Neural progenitor cell (in vitro differentiated cells): ENCODE data around the gene RAB40B.

Experiments used
- EZH2 ChIP-seq: fragments of 200-600 bp; sonication (generic); IDR thresholded peaks from 2 replicates; pipeline ENCODE4 v1.6.1; 2017; ENCODE audit warnings: antibody characterized with exemption, mild to moderate bottlenecking, moderate library complexity
- TF ChIP-seq, protein P1 (sequence below): fragments of 200-600 bp; sonication (generic); IDR thresholded peaks from 2 replicates; pipeline ENCODE4 v1.5.1; 2017; ENCODE audit warnings: antibody characterized with exemption, mild to moderate bottlenecking

DNA sequence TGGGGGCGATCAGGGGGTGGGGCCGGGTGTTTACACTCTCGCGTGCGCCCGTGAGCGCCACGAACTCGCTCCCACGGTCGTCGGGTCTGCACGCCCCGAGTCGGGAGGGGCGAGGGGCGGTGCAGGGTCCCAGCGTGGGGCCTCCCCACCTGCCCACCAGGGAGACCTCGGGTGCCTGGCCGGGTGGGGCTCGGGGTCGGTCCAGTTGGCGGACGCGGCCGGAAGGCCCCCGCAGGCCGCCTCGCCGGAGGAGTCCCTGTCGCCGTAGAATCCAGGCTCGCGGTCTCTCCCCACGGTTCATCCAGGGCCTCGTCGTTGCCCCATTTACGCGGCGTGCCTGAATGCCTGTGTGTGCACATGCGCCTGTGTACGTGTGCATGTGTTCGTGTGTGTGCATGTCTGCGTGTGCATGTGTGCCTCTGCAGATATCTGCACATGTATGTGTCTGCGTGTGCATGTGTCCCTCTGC lies 510 bp upstream of the RAB40B start:
- TF ChIP-seq, protein P1, sequence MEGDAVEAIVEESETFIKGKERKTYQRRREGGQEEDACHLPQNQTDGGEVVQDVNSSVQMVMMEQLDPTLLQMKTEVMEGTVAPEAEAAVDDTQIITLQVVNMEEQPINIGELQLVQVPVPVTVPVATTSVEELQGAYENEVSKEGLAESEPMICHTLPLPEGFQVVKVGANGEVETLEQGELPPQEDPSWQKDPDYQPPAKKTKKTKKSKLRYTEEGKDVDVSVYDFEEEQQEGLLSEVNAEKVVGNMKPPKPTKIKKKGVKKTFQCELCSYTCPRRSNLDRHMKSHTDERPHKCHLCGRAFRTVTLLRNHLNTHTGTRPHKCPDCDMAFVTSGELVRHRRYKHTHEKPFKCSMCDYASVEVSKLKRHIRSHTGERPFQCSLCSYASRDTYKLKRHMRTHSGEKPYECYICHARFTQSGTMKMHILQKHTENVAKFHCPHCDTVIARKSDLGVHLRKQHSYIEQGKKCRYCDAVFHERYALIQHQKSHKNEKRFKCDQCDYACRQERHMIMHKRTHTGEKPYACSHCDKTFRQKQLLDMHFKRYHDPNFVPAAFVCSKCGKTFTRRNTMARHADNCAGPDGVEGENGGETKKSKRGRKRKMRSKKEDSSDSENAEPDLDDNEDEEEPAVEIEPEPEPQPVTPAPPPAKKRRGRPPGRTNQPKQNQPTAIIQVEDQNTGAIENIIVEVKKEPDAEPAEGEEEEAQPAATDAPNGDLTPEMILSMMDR = no peak
- TF ChIP-seq EZH2 = no peak
